ENCODE data around the gene ELAC2.

DNA sequence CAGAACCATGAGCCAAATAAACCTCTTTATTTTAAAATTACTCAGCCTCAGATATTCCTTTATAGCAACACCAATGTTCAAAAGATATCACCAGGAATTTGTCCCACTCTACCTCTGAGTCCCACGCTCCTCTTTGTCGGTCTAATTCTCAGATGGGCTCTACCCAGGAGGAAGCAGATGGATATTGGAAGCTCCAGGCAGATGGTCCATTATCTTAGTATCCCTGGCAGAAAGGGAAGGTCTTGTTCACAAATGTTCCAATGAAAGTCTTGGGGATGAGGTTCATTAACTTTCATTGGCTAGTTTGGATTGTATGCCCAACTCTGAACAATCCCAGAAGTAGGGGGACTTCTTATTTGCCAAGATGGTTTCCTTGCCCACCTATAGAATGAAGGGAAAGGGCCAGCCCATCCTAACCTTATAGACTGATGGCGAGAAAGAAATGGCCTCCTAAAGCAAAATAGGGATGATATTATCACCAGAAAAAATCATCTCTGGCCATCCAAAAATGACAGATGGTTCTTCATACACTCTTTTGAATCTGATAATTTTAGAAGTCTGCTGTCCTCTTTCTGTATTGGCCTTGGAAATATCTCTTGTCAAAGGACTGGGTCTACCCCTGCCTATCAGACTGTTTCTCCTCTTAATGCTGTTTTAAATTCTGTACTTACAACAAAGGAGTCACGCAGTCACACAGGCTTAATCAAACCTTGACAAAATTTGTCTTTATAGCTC, 21.3 kb upstream of the ELAC2 start:
- TF ChIP-seq POLR2A (IDR thresholded peaks at IDR 0.05), result no peak
- TF ChIP-seq, protein P1, sequence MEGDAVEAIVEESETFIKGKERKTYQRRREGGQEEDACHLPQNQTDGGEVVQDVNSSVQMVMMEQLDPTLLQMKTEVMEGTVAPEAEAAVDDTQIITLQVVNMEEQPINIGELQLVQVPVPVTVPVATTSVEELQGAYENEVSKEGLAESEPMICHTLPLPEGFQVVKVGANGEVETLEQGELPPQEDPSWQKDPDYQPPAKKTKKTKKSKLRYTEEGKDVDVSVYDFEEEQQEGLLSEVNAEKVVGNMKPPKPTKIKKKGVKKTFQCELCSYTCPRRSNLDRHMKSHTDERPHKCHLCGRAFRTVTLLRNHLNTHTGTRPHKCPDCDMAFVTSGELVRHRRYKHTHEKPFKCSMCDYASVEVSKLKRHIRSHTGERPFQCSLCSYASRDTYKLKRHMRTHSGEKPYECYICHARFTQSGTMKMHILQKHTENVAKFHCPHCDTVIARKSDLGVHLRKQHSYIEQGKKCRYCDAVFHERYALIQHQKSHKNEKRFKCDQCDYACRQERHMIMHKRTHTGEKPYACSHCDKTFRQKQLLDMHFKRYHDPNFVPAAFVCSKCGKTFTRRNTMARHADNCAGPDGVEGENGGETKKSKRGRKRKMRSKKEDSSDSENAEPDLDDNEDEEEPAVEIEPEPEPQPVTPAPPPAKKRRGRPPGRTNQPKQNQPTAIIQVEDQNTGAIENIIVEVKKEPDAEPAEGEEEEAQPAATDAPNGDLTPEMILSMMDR (IDR thresholded peaks at IDR 0.05 in 8 of 11, conservative IDR thresholded peaks at IDR 0.05 in 3 of 11), result no peak

Measured in spleen (tissue), 7 donors.